Prostate gland (tissue), 2 donors: ENCODE results near the gene ZBTB40. TPM values are rescaled to one million over a fixed set of nuclear protein-coding genes. Genes with fewer than 3 reads are reported as not detected.

Experiments used
- DNase-seq: peaks from one replicate; pipeline ENCODE4 v3.0.0-alpha.2; 2019; ENCODE audit warnings: low spot score
- H3K27ac ChIP-seq, 2 donors: fragments of 200-600 bp; sonication (generic); 2 replicates each; pipeline ENCODE4 v1.5.1; 2017 to 2019
- H3K27me3 ChIP-seq: fragments of 200-600 bp; sonication (generic); replicated peaks from 2 replicates; pipeline ENCODE4 v1.5.1; 2019; ENCODE audit not compliant: insufficient read depth
- H3K36me3 ChIP-seq, 2 donors: fragments of 200-600 bp; sonication (generic); 1 replicate in 1 of 2; 2 replicates in 1 of 2; pipeline versions ENCODE4 v1.5.1 to v1.8.1; 2017 to 2019
- H3K4me1 ChIP-seq: fragments of 200-600 bp; sonication (generic); replicated peaks from 2 replicates; pipeline ENCODE4 v1.5.1; 2019
- H3K4me3 ChIP-seq, 2 donors: fragments of 200-600 bp; sonication (generic); 2 replicates each; pipeline ENCODE4 v1.5.1; 2017 to 2019
- H3K9me3 ChIP-seq: fragments of 200-600 bp; sonication (generic); 2 replicates; pipeline ENCODE4 v1.5.1; 2017
- POLR2A ChIP-seq: fragments of 450-650 bp; IDR thresholded peaks from one replicate; pipeline ENCODE4 v1.6.1; 2016; ENCODE audit warnings: antibody characterized with exemption, mild to moderate bottlenecking
- POLR2AphosphoS5 ChIP-seq: sonication (generic); formaldehyde crosslinking; IDR thresholded peaks from one replicate; pipeline ENCODE4 v1.6.1; 2017; ENCODE audit warnings: antibody characterized with exemption
- WGBS: methylation state at CpG from one replicate; pipeline ENCODE4 v1.1.5; 2018; 5-methylcytosine and 5-hydroxymethylcytosine counted together
- intact Hi-C: fragments of 100-400 bp; cut with DNase I; formaldehyde crosslinking; loops from one replicate; pipeline ENCODE4 v1.14.2; 2022
- total RNA-seq, 2 donors: library from RNA; depleted of rRNA; stranded (reverse); fragments of >200 nt; gene quantifications; one replicate each; pipeline ENCODE4 v1.1.0, GENCODE V29; 2016
- TF ChIP-seq, protein P1 (sequence below), 4 experiments: fragments of 200-600 bp in 2 of 4; fragments of 450-650 bp in 2 of 4; sonication (generic) in 2 of 4; IDR thresholded peaks; 1 replicate in 3 of 4; 2 replicates in 1 of 4; pipeline ENCODE4 v1.5.1; 2016 to 2019; ENCODE audit warnings: antibody characterized with exemption in 4 of 4, mild to moderate bottlenecking in 2 of 4, moderate library complexity in 2 of 4

ZBTB40 gene
- total RNA-seq, 2 donors from 2014 or later, result 18.2 to 26.3 TPM

- no peaks in the 10 kb centered on the region for H3K27me3 ChIP-seq
- intact Hi-C loops, result no loop called here
- WGBS, result 28% methylated on average over 5 of the region's 5 CpGs
These were observed 105.8 kb downstream of the ZBTB40 start for GRCh38 chr1:22557341-22557950.

GRCh38 chr1:22562584-22563583 is 111.2 kb downstream of the ZBTB40 start, which contains the start of gene EPHA8:
Gene EPHA8, plus strand, starts transcription at chr1:22563489. Its CDS starts 147 bp downstream, at chr1:22563636.
- Histone ChIP-seq H3K27me3 (peaks cover 9% of the 10 kb centered on the region), H3K36me3 (no peaks in the 10 kb centered on the region), H3K4me1 (no peaks in the 10 kb centered on the region), H3K27ac (no peak within 1 kb of the TSS), H3K9me3 (no peaks in the 10 kb centered on the region), H3K4me3 (no peak within 1 kb of the TSS)
- intact Hi-C loops, result no loop called here
- DNase-seq, result no peak
- TF ChIP-seq POLR2A (no peak), POLR2AphosphoS5 (no peak)
- TF ChIP-seq, protein P1, sequence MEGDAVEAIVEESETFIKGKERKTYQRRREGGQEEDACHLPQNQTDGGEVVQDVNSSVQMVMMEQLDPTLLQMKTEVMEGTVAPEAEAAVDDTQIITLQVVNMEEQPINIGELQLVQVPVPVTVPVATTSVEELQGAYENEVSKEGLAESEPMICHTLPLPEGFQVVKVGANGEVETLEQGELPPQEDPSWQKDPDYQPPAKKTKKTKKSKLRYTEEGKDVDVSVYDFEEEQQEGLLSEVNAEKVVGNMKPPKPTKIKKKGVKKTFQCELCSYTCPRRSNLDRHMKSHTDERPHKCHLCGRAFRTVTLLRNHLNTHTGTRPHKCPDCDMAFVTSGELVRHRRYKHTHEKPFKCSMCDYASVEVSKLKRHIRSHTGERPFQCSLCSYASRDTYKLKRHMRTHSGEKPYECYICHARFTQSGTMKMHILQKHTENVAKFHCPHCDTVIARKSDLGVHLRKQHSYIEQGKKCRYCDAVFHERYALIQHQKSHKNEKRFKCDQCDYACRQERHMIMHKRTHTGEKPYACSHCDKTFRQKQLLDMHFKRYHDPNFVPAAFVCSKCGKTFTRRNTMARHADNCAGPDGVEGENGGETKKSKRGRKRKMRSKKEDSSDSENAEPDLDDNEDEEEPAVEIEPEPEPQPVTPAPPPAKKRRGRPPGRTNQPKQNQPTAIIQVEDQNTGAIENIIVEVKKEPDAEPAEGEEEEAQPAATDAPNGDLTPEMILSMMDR (IDR thresholded peaks at IDR 0.05), result no peak
- 21% methylated on average over 24 of the region's 81 CpGs for WGBS

More at GRCh38 chr1:22557341-22557950, 105.8 kb downstream of the ZBTB40 start:
- no peak for DNase-seq
- no peaks in the 10 kb centered on the region for H3K36me3 ChIP-seq
- TF ChIP-seq, protein P1 (IDR thresholded peaks at IDR 0.05), result no peak
- no peak for TF ChIP-seq POLR2AphosphoS5
- TF ChIP-seq POLR2A, result no peak
- H3K9me3 ChIP-seq, result no peaks in the 10 kb centered on the region
- no peaks in the 10 kb centered on the region for H3K4me1 ChIP-seq
- no peak overlapping the region for H3K27ac ChIP-seq
- no peak overlapping the region for H3K4me3 ChIP-seq

- H3K36me3 ChIP-seq, result no peaks in the 10 kb centered on the region
- TF ChIP-seq POLR2A (no peak), POLR2AphosphoS5 (no peak)
- TF ChIP-seq, protein P1 (IDR thresholded peaks at IDR 0.05), result no peak
- intact Hi-C loops, result no loop called here
- WGBS, result 7% methylated on average over 57 of the region's 57 CpGs
- H3K4me3 ChIP-seq, result no peak overlapping the region
- peaks cover 9% of the 10 kb centered on the region for H3K27me3 ChIP-seq
- no peaks in the 10 kb centered on the region for H3K4me1 ChIP-seq
- DNase-seq, result no peak
- H3K27ac ChIP-seq, result no peak overlapping the region
- no peaks in the 10 kb centered on the region for H3K9me3 ChIP-seq
These were observed 112.3 kb downstream of the ZBTB40 start for GRCh38 chr1:22563671-22564602.

DNA sequence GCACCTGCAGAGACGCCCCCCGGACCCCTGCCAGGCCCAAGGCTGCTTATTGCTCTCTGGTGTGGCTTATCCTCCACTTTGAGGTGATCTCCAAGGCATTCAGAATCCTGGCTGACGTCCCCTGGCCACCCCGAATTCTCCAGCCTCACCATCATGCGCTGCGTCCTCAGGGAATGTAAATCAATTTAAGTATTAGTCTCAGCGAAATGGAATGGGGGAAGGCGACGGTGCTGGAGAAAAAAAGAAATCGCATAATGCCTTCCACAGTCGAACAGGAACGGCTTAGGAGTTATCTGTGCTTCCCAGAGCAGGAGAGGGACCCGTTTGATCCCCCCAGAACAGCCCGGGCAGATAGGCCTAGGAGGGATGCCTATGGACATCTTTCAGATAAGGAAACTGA is 114.5 kb downstream of the ZBTB40 start:
- no peaks in the 10 kb centered on the region for H3K9me3 ChIP-seq
- H3K4me3 ChIP-seq, result no peak overlapping the region
- TF ChIP-seq POLR2AphosphoS5, result no peak
- no peak for TF ChIP-seq POLR2A
- TF ChIP-seq, protein P1 (IDR thresholded peaks at IDR 0.05), result no peak
- WGBS, result 91% methylated on average over 14 of the region's 14 CpGs
- H3K27me3 ChIP-seq, result peaks cover 9% of the 10 kb centered on the region
- no peak for DNase-seq
- no peak overlapping the region for H3K27ac ChIP-seq
- intact Hi-C loops, result no loop called here
- H3K4me1 ChIP-seq, result no peaks in the 10 kb centered on the region
- no peaks in the 10 kb centered on the region for H3K36me3 ChIP-seq
